MM.1S (cell line): ENCODE results near the gene OR4K1.
"Not testable (repeated sequence)": the region's sequence is repeated elsewhere in the genome, so short reads cannot be mapped to it uniquely, and the experiment has no call there.

ENCODE experiments used
- DNase-seq: peaks from one replicate; pipeline ENCODE4 v3.0.0-alpha.2; 2015
- H2AFZ ChIP-seq: fragments of 300-600 bp; sonication (generic); 2 replicates; pipeline ENCODE4 v1.6.0; 2016; ENCODE audit warnings: antibody characterized with exemption, low read length
- H3F3A ChIP-seq: fragments of 300-600 bp; sonication (generic); 2 replicates; pipeline ENCODE4 v1.6.1; 2016; ENCODE audit warnings: mild to moderate bottlenecking, antibody characterized with exemption, low read length, moderate library complexity, mixed read lengths; ENCODE audit not compliant: insufficient read depth
- H3K27ac ChIP-seq: fragments of 300-600 bp; sonication (generic); 2 replicates; pipeline ENCODE4 v1.5.1; 2016; ENCODE audit warnings: mild to moderate bottlenecking, low read length
- H3K27me3 ChIP-seq: fragments of 300-600 bp; sonication (generic); replicated peaks from 2 replicates; pipeline ENCODE4 v1.6.0; 2016; ENCODE audit warnings: low read length; ENCODE audit not compliant: insufficient read depth
- H3K36me3 ChIP-seq: fragments of 300-600 bp; sonication (generic); replicated peaks from 2 replicates; pipeline ENCODE4 v1.6.1; 2016; ENCODE audit warnings: mild to moderate bottlenecking, low read length, mixed read lengths; ENCODE audit not compliant: insufficient read depth
- H3K4me1 ChIP-seq: fragments of 300-600 bp; sonication (generic); 2 replicates; pipeline ENCODE4 v1.6.1; 2016; ENCODE audit warnings: low read length, mixed read lengths
- H3K4me2 ChIP-seq: fragments of 300-600 bp; sonication (generic); 2 replicates; pipeline ENCODE4 v1.6.0; 2016; ENCODE audit warnings: low read depth, low read length
- H3K4me3 ChIP-seq: fragments of 300-600 bp; sonication (generic); 2 replicates; pipeline ENCODE4 v1.5.1; 2016; ENCODE audit warnings: low read length, mixed read lengths
- H3K79me2 ChIP-seq: fragments of 300-600 bp; sonication (generic); 2 replicates; pipeline ENCODE4 v1.6.1; 2016; ENCODE audit warnings: mixed run types, low read length, mixed read lengths
- H3K9ac ChIP-seq: fragments of 300-600 bp; sonication (generic); 2 replicates; pipeline ENCODE4 v1.6.1; 2016; ENCODE audit warnings: low read length, mixed read lengths
- H3K9me2 ChIP-seq: fragments of 300-600 bp; sonication (generic); replicated peaks from 2 replicates; pipeline ENCODE4 v1.6.1; 2016; ENCODE audit warnings: mild to moderate bottlenecking, low read length, mixed read lengths; ENCODE audit not compliant: insufficient read depth
- H3K9me3 ChIP-seq: fragments of 300-600 bp; sonication (generic); replicated peaks from 2 replicates; pipeline ENCODE4 v1.6.1; 2016; ENCODE audit warnings: mild to moderate bottlenecking, low read length, mixed read lengths; ENCODE audit not compliant: insufficient read depth
- H4K20me1 ChIP-seq: fragments of 300-600 bp; sonication (generic); 2 replicates; pipeline ENCODE4 v1.6.1; 2016; ENCODE audit warnings: mild to moderate bottlenecking, low read length, moderate library complexity, mixed read lengths; ENCODE audit not compliant: insufficient read depth
- CTCF ChIP-seq: fragments of 300-600 bp; sonication (generic); IDR thresholded peaks from 2 replicates; pipeline ENCODE4 v1.5.1; 2016; ENCODE audit warnings: antibody characterized with exemption, low read length, mixed read lengths
- EZH2 ChIP-seq: fragments of 300-600 bp; sonication (generic); optimal IDR thresholded peaks from 2 replicates; pipeline ENCODE3; 2017; ENCODE audit warnings: low read depth, mild to moderate bottlenecking, antibody characterized with exemption, low read length, mixed read lengths
- EZH2phosphoT487 ChIP-seq: fragments of 300-600 bp; sonication (generic); IDR thresholded peaks from 2 replicates; pipeline ENCODE4 v1.6.1; 2018; ENCODE audit warnings: antibody characterized with exemption, low read length

OR4K1 gene

GRCh38 chr14:19941668-19942067 lies 11.0 kb downstream of the OR4K1 start:
- no peak overlapping the region for H3K27ac ChIP-seq
- H3K4me2 ChIP-seq: no peak overlapping the region
- no peaks in the 10 kb centered on the region for H3K4me1 ChIP-seq
- no peak overlapping the region for H3K4me3 ChIP-seq
- no peak overlapping the region for H2AFZ ChIP-seq
- DNase-seq: no peak
- no peaks in the 10 kb centered on the region for H3K36me3 ChIP-seq
- no peaks in the 10 kb centered on the region for H3F3A ChIP-seq
- H4K20me1 ChIP-seq: no peaks in the 10 kb centered on the region
- H3K9me2 ChIP-seq: no peaks in the 10 kb centered on the region
- H3K9ac ChIP-seq: no peak overlapping the region
- no peaks in the 10 kb centered on the region for H3K27me3 ChIP-seq
- H3K9me3 ChIP-seq: no peaks in the 10 kb centered on the region
- H3K79me2 ChIP-seq: no peaks in the 10 kb centered on the region
- TF ChIP-seq CTCF (no peak), EZH2 (no peak), EZH2phosphoT487 (no peak)

- Histone ChIP-seq H2AFZ (no peak overlapping the region), H3K4me3 (no peak overlapping the region), H3K27ac (no peak overlapping the region), H3K27me3 (no peaks in the 10 kb centered on the region), H3F3A (no peaks in the 10 kb centered on the region), H3K9me2 (no peaks in the 10 kb centered on the region), H3K9ac (no peak overlapping the region), H3K79me2 (no peaks in the 10 kb centered on the region), H3K4me2 (no peak overlapping the region), H3K4me1 (no peaks in the 10 kb centered on the region), H4K20me1 (no peaks in the 10 kb centered on the region), H3K36me3 (no peaks in the 10 kb centered on the region), H3K9me3 (no peaks in the 10 kb centered on the region)
- peak; percentile 39 for DNase-seq
- TF ChIP-seq EZH2phosphoT487 (no peak), CTCF (peak; percentile 14; the same call in 1 of the 2 replicates)
These were observed 16.8 kb downstream of the OR4K1 start for GRCh38 chr14:19947413-19948090.

- no peaks in the 10 kb centered on the region for H3K9me3 ChIP-seq
- no peaks in the 10 kb centered on the region for H3K27me3 ChIP-seq
- no peaks in the 10 kb centered on the region for H3F3A ChIP-seq
- no peaks in the 10 kb centered on the region for H3K4me1 ChIP-seq
- no peak for TF ChIP-seq EZH2
- no peak for TF ChIP-seq CTCF
- TF ChIP-seq EZH2phosphoT487: no peak
- no peak overlapping the region for H3K4me3 ChIP-seq
- no peaks in the 10 kb centered on the region for H3K79me2 ChIP-seq
- no peak overlapping the region for H3K27ac ChIP-seq
- H4K20me1 ChIP-seq: no peaks in the 10 kb centered on the region
- DNase-seq: no peak
- no peak overlapping the region for H3K4me2 ChIP-seq
- H2AFZ ChIP-seq: no peak overlapping the region
- no peaks in the 10 kb centered on the region for H3K9me2 ChIP-seq
- no peaks in the 10 kb centered on the region for H3K36me3 ChIP-seq
- no peak overlapping the region for H3K9ac ChIP-seq
These were observed 18.5 kb downstream of the OR4K1 start for GRCh38 chr14:19949218-19949617.

- not testable (repeated sequence) for H2AFZ ChIP-seq, H3K27me3 ChIP-seq, H3K4me3 ChIP-seq, H3K36me3 ChIP-seq, DNase-seq, H3K4me1 ChIP-seq, H3K4me2 ChIP-seq, H3K9me2 ChIP-seq, H3K9ac ChIP-seq, H3K79me2 ChIP-seq, H3K9me3 ChIP-seq, H4K20me1 ChIP-seq, H3F3A ChIP-seq, H3K27ac ChIP-seq
These were observed 39.0 kb downstream of the OR4K1 start for GRCh38 chr14:19969735-19970134.
